Large intestine (tissue), 3 donors: ENCODE data around the gene SLC25A33. TPM values are rescaled to one million over a fixed set of nuclear protein-coding genes. Genes with fewer than 3 reads are reported as not detected.

ENCODE experiments used
- DNase-seq, 2 donors: peaks; one replicate each; pipeline versions ENCODE4 v3.0.0 to v3.0.0-alpha.2; 2013
- H3K27ac ChIP-seq: one replicate; pipeline ENCODE4 v1.5.1; 2013; ENCODE audit warnings: low read length
- H3K27me3 ChIP-seq: 2 replicates; pipeline ENCODE4 v1.6.1; 2013; ENCODE audit warnings: low read length; ENCODE audit not compliant: control insufficient read depth, insufficient read depth
- H3K36me3 ChIP-seq: 2 replicates; pipeline ENCODE4 v1.6.1; 2013; ENCODE audit warnings: low read length; ENCODE audit not compliant: control insufficient read depth, insufficient read depth
- H3K4me1 ChIP-seq: one replicate; pipeline ENCODE4 v1.6.1; 2013; ENCODE audit warnings: low read length; ENCODE audit not compliant: control insufficient read depth, insufficient read depth
- H3K4me3 ChIP-seq: one replicate; pipeline ENCODE4 v1.5.1; 2013; ENCODE audit warnings: low read length
- H3K9me3 ChIP-seq: one replicate; pipeline ENCODE4 v1.6.1; 2013; ENCODE audit warnings: mild to moderate bottlenecking, low read depth, low read length, moderate library complexity; ENCODE audit not compliant: control insufficient read depth
- WGBS: methylation state at CpG from one replicate; pipeline ENCODE4 v1.1.5; 2013; ENCODE audit warnings: low lambda C conversion rate; ENCODE audit not compliant: insufficient coverage; 5-methylcytosine and 5-hydroxymethylcytosine counted together
- polyA plus RNA-seq: library from polyadenylated mRNA; unstranded; fragments of 120-200 nt; gene quantifications from one replicate; pipeline ENCODE4 v1.2.1, GENCODE V29; 2013

SLC25A33 gene
- polyA plus RNA-seq, 1 donor: 6.0 TPM

DNA sequence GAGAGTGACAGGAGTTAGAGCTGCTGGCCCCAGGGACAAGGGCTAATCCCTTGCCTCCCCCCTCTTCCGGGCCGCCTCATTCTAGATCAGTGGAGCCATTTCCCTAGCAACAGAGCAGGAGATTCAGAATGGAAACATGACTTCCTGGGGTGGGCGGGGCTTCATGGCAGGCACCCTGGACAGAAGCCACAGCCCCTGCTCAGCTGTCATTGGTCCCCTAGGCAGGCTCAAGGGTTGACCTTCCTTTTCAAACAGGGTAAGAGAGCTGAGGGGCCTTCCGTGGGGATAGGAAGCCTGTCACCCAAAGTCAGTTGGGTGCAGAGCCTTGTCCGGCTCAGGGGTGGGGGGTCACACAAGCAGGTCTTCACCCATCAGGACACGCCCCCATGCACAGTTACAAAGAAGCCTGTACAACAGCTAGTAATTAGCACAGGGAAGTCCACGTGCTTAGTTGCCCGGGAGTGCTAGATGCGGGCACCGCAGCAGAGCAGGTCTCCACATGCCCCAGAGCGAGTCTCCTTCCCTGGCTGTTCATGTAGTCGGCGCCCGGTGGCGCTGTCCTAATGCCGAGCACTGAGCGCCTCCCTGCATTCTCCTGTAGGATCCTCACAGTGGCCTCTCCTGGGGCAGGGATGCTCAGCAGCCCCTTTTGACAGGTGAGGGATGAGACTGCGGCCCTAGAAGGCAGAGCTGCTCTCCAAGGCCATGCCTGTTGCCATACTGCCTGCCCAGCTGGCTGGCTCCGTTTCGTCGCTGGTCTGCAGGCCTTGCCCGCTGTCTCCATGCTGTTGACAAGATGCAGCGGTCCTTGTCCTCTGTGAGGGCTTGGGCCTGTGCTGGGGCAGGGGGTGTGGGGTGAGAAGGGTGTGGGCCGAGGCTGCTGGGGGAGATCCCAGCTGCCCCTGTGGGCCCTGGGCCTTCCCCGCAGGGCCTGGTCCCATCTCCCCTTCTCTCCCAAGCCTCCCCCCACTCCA is 54.5 kb downstream of the SLC25A33 start:
- DNase-seq: peak; percentile 79 to 90
- H3K4me1 ChIP-seq: peaks cover 26% of the 10 kb centered on the region
- H3K9me3 ChIP-seq: no peaks in the 10 kb centered on the region
- H3K27me3 ChIP-seq: no peaks in the 10 kb centered on the region
- H3K36me3 ChIP-seq: peaks cover 16% of the 10 kb centered on the region
- H3K27ac ChIP-seq: peak overlapping the region; percentile 31
- no peak overlapping the region for H3K4me3 ChIP-seq
- no CpG with 5 or more reads among the region's 25 CpGs for WGBS

DNA sequence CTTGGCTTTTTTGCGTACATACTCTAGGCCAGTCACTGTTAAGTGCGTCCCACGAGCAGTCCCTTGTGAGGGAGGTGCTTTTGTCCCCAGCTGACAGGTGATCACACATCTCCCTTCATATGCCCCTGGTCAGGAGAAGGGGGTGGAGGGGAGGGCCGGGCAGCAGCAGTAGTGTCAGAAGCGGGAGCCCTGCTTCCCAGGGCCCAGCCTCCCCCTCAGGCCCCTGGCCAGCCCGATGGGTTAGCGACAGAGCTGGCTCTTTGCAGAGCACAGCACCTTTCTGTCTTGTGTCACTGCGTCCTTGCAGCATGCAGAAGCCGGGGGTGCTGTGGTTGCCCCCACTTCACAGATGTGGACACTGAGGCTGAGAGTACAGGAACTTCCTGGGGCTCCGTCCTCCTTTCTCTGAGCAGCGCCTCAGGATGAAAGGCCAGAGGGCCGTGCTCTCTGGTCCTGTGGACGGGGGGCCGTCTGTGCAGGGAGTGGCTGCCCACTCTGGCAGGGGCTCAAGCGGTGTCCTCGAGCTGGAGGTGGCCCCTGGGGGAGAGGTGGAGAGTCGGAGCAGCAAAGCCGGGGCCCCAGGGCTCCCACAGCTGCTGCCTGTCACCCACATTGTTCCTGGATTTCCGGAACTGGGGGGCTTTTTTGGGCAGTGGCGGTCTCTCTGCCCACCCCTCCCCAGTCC is 55.3 kb downstream of the SLC25A33 start:
- no peaks in the 10 kb centered on the region for H3K9me3 ChIP-seq
- peaks cover 25% of the 10 kb centered on the region for H3K4me1 ChIP-seq
- no peak overlapping the region for H3K4me3 ChIP-seq
- H3K27ac ChIP-seq: no peak overlapping the region
- no peak for DNase-seq
- H3K27me3 ChIP-seq: no peaks in the 10 kb centered on the region
- no CpG with 5 or more reads among the region's 20 CpGs for WGBS
- peaks cover 16% of the 10 kb centered on the region for H3K36me3 ChIP-seq

GRCh38 chr1:9595156-9595967 is 56.1 kb downstream of the SLC25A33 start:
- no CpG with 5 or more reads among the region's 17 CpGs for WGBS
- DNase-seq: no peak
- peaks cover 19% of the 10 kb centered on the region for H3K4me1 ChIP-seq

DNA sequence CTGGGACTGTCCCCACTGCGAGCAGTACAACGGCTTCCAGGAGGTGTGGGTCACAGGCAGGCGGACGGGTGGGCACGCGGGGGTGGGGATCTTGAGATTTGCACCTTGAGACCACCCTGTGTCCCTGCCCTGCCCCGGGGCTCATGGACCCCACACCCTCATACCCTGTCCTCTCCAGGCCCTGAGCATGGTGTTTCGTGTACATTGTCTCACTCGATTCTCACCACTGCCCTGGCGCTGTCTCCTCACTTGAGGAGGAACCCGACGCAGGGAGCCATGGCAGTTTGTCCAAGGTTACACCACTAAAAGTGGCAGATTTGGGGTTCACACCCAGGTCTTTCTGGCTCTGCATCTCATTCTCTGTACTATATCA is 56.7 kb downstream of the SLC25A33 start:
- peaks cover 26% of the 10 kb centered on the region for H3K36me3 ChIP-seq

More at GRCh38 chr1:9595156-9595967, 56.1 kb downstream of the SLC25A33 start:
- H3K36me3 ChIP-seq: peaks cover 22% of the 10 kb centered on the region
- H3K4me3 ChIP-seq: no peak overlapping the region
- H3K9me3 ChIP-seq: no peaks in the 10 kb centered on the region
- H3K27me3 ChIP-seq: no peaks in the 10 kb centered on the region
- no peak overlapping the region for H3K27ac ChIP-seq

GRCh38 chr1:9596415-9597123 is 57.3 kb downstream of the SLC25A33 start:
- no peaks in the 10 kb centered on the region for H3K27me3 ChIP-seq
- H3K4me1 ChIP-seq: peaks cover 19% of the 10 kb centered on the region
- no peak overlapping the region for H3K27ac ChIP-seq
- H3K4me3 ChIP-seq: no peak overlapping the region
- peak in 1 of 2 donors; percentile 24 for DNase-seq
- no peaks in the 10 kb centered on the region for H3K9me3 ChIP-seq
- WGBS: no CpG with 5 or more reads among the region's 27 CpGs
- H3K36me3 ChIP-seq: peaks cover 32% of the 10 kb centered on the region

More for the DNA sequence above, 56.7 kb downstream of the SLC25A33 start:
- Histone ChIP-seq H3K9me3 (no peaks in the 10 kb centered on the region), H3K4me1 (peaks cover 19% of the 10 kb centered on the region), H3K4me3 (no peak overlapping the region), H3K27ac (no peak overlapping the region), H3K27me3 (no peaks in the 10 kb centered on the region)
- no peak for DNase-seq
- no CpG with 5 or more reads among the region's 12 CpGs for WGBS

GRCh38 chr1:9597361-9598315 is 58.4 kb downstream of the SLC25A33 start:
- H3K4me3 ChIP-seq: no peak overlapping the region
- peaks cover 42% of the 10 kb centered on the region for H3K36me3 ChIP-seq
- H3K27ac ChIP-seq: no peak overlapping the region
- DNase-seq: no peak
- no peaks in the 10 kb centered on the region for H3K27me3 ChIP-seq
- 67% methylated on average over 1 of the region's 14 CpGs for WGBS
- H3K4me1 ChIP-seq: peaks cover 14% of the 10 kb centered on the region
- no peaks in the 10 kb centered on the region for H3K9me3 ChIP-seq

GRCh38 chr1:9598316-9598700 is 59.0 kb downstream of the SLC25A33 start:
- DNase-seq: no peak
- Histone ChIP-seq H3K4me3 (no peak overlapping the region), H3K4me1 (peaks cover 8% of the 10 kb centered on the region), H3K9me3 (no peaks in the 10 kb centered on the region), H3K27ac (no peak overlapping the region), H3K36me3 (peaks cover 49% of the 10 kb centered on the region), H3K27me3 (no peaks in the 10 kb centered on the region)
- no CpG with 5 or more reads among the region's 18 CpGs for WGBS

GRCh38 chr1:9599741-9600140 is 60.5 kb downstream of the SLC25A33 start:
- no peak for DNase-seq
- H3K4me1 ChIP-seq: no peaks in the 10 kb centered on the region
- H3K9me3 ChIP-seq: no peaks in the 10 kb centered on the region
- no CpG with 5 or more reads among the region's 10 CpGs for whole genome bisulfite sequencing
- no peak overlapping the region for H3K27ac ChIP-seq
- no peak overlapping the region for H3K4me3 ChIP-seq
- peaks cover 60% of the 10 kb centered on the region for H3K36me3 ChIP-seq
- no peaks in the 10 kb centered on the region for H3K27me3 ChIP-seq
